B cell (primary cell): ENCODE measurements around the gene SERGEF. TPM values are rescaled to one million over a fixed set of nuclear protein-coding genes. Genes with fewer than 3 reads are reported as not detected.

ENCODE experiments used
- ATAC-seq: fragments of 200-7000 bp; cut with Tn5 transposase; one replicate; pipeline ENCODE4 v1.10.0; 2021; ENCODE audit warnings: low read depth, mild to moderate bottlenecking, moderate number of reproducible peaks, moderate library complexity
- CTCF ChIA-PET: fragments of 350-600 bp; sonication (Branson Sonifier 250); formaldehyde crosslinking; loops from one replicate; lab custom pipeline; 2021; ENCODE audit warnings: antibody characterized with exemption, inconsistent platforms; lab: Charles Lee
- POLR2A ChIA-PET: fragments of 350-600 bp; sonication (Branson Sonifier 250); formaldehyde crosslinking; loops from one replicate; lab custom pipeline; 2021; ENCODE audit warnings: antibody characterized with exemption; lab: Charles Lee
- DNase-seq: peaks from one replicate; pipeline ENCODE4 v3.0.0; 2013
- H2AFZ ChIP-seq: 2 replicates; pipeline ENCODE4 v1.6.1; 2012; ENCODE audit warnings: mild to moderate bottlenecking, low read depth, low read length; ENCODE audit not compliant: insufficient read depth, poor library complexity, severe bottlenecking
- H3K27ac ChIP-seq, 2 donors: 1 replicate in 1 of 2; 2 replicates in 1 of 2; pipeline ENCODE4 v1.5.1; 2012 to 2013; ENCODE audit warnings: low read length in 2 of 2, mild to moderate bottlenecking in 2 of 2, moderate library complexity in 1 of 2
- H3K27me3 ChIP-seq, 4 experiments: fragments of 200-600 bp in 1 of 4; sonication (generic) in 1 of 4; replicated peaks in 1 of 4; 1 replicate in 2 of 4; 2 replicates in 2 of 4; pipeline versions ENCODE4 v1.6.1 to v1.7.0; 2013 to 2016; ENCODE audit warnings: low read length in 3 of 4, mild to moderate bottlenecking in 2 of 4, mixed read lengths in 1 of 4, moderate library complexity in 1 of 4; ENCODE audit not compliant: insufficient read depth in 4 of 4, control insufficient read depth in 3 of 4; ENCODE audit errors: control extremely low read depth in 1 of 4
- H3K36me3 ChIP-seq, 2 experiments: replicated peaks in 1 of 2; 1 replicate in 1 of 2; 2 replicates in 1 of 2; pipeline versions ENCODE4 v1.6.1 to v1.7.1; 2013; ENCODE audit warnings: low read length in 1 of 2; ENCODE audit not compliant: insufficient read depth in 2 of 2, control insufficient read depth in 1 of 2; ENCODE audit errors: control extremely low read depth in 1 of 2, extremely low read depth in 1 of 2
- H3K4me1 ChIP-seq, 2 donors: fragments of 200-600 bp in 1 of 2; sonication (generic) in 1 of 2; 1 replicate in 1 of 2; 2 replicates in 1 of 2; pipeline versions ENCODE4 v1.5.1 to v1.6.1; 2013 to 2017; ENCODE audit warnings: low read length in 2 of 2; ENCODE audit not compliant: control insufficient read depth in 2 of 2, insufficient read depth in 2 of 2
- H3K4me2 ChIP-seq: replicated peaks from 2 replicates; pipeline ENCODE3; 2012; ENCODE audit warnings: mild to moderate bottlenecking, low read depth, low read length; ENCODE audit not compliant: poor library complexity, severe bottlenecking
- H3K4me3 ChIP-seq, 5 experiments: fragments of 200-600 bp in 1 of 5; sonication (generic) in 1 of 5; 1 replicate in 3 of 5; 2 replicates in 2 of 5; pipeline versions ENCODE4 v1.5.1 to v1.7.0; 2011 to 2016; ENCODE audit warnings: low read length in 4 of 5, mild to moderate bottlenecking in 4 of 5, low read depth in 2 of 5, control low read depth in 1 of 5, moderate library complexity in 1 of 5; ENCODE audit not compliant: insufficient read depth in 1 of 5; ENCODE audit errors: control extremely low read depth in 1 of 5, extremely low read depth in 1 of 5
- H3K79me2 ChIP-seq: fragments of 200-600 bp; sonication (generic); one replicate; pipeline ENCODE4 v1.6.0; 2016; ENCODE audit warnings: low read length; ENCODE audit not compliant: control insufficient read depth, insufficient read depth
- H3K9ac ChIP-seq: fragments of 200-600 bp; sonication (generic); 2 replicates; pipeline ENCODE4 v1.6.1; 2017; ENCODE audit warnings: mild to moderate bottlenecking, low read length, moderate library complexity
- H3K9me3 ChIP-seq, 3 donors: one replicate each; pipeline versions ENCODE4 v1.6.1 to v1.7.1; 2013; ENCODE audit warnings: low read length in 2 of 3; ENCODE audit not compliant: control insufficient read depth in 2 of 3, insufficient read depth in 1 of 3; ENCODE audit errors: control extremely low read depth in 1 of 3
- H4K20me1 ChIP-seq: 2 replicates; pipeline ENCODE4 v1.6.0; 2012; ENCODE audit warnings: mild to moderate bottlenecking, low read length; ENCODE audit not compliant: insufficient read depth, control insufficient read depth, poor library complexity, severe bottlenecking
- H3K27ac Mint-ChIP-seq: one replicate; pipeline ENCODE4 v1.8.0; 2021; ENCODE audit warnings: mixed read lengths
- H3K27me3 Mint-ChIP-seq: one replicate; pipeline ENCODE4 v1.8.0; 2021; ENCODE audit warnings: mixed read lengths
- H3K4me1 Mint-ChIP-seq: one replicate; pipeline ENCODE4 v1.8.0; 2021; ENCODE audit warnings: mixed read lengths
- H3K4me3 Mint-ChIP-seq: one replicate; pipeline ENCODE4 v1.8.0; 2021; ENCODE audit warnings: mixed read lengths
- H3K9me3 Mint-ChIP-seq: one replicate; pipeline ENCODE4 v1.8.0; 2022; ENCODE audit warnings: mixed read lengths; ENCODE audit not compliant: insufficient read depth
- CTCF ChIP-seq: fragments of 200-600 bp; IDR thresholded peaks from one replicate; pipeline ENCODE4 v1.8.0; 2022; ENCODE audit warnings: antibody characterized with exemption, mild to moderate bottlenecking
- EZH2 ChIP-seq: IDR thresholded peaks from 2 replicates; pipeline ENCODE4 v1.6.1; 2012; ENCODE audit warnings: borderline replicate concordance, low read depth, mild to moderate bottlenecking, moderate library complexity, low read length; ENCODE audit not compliant: insufficient read depth, poor library complexity, severe bottlenecking
- WGBS: methylation state at CpG from one replicate; pipeline ENCODE4 v1.1.5; 2013; ENCODE audit warnings: missing lambda C conversion rate; ENCODE audit not compliant: insufficient coverage; 5-methylcytosine and 5-hydroxymethylcytosine counted together
- intact Hi-C: fragments of 100-400 bp; cut with micrococcal nuclease; formaldehyde crosslinking; loops from one replicate; pipeline ENCODE4 v1.10.0; 2022
- polyA plus RNA-seq: library from polyadenylated mRNA; depleted of rRNA; stranded (reverse); fragments of >200 nt; gene quantifications from 2 replicates; pipeline ENCODE4 v1.2.3, GENCODE V29; 2012
- total RNA-seq, 2 donors: library from RNA; stranded (reverse); fragments of 120-200 nt in 1 of 2; gene quantifications; 1 replicate in 1 of 2; 2 replicates in 1 of 2; pipeline versions ENCODE4 v1.2.3 to v1.2.4, GENCODE V29; 2013 to 2022

Gene SERGEF
- total and polyA plus RNA-seq, 2 donors (not counting 1 experiment from before 2014, with no cell fraction given), result 24.2 to 54.3 TPM

GRCh38 chr11:17780668-17781067, 232.2 kb downstream of the SERGEF start:
- Histone ChIP-seq H3K9me3 (no peaks in the 10 kb centered on the region), H3K27me3 (no peaks in the 10 kb centered on the region), H3K9ac (no peak overlapping the region), H3K4me3 (no peak overlapping the region), H2AFZ (no peak overlapping the region), H3K4me1 (no peaks in the 10 kb centered on the region), H3K27ac (no peak overlapping the region), H3K36me3 (no peaks in the 10 kb centered on the region), H3K4me2 (no peak overlapping the region), H4K20me1 (no peaks in the 10 kb centered on the region), H3K79me2 (no peaks in the 10 kb centered on the region)
- no peak for TF ChIP-seq CTCF
- TF ChIP-seq EZH2, result no peak
- Mint-ChIP-seq H3K4me1 (no peaks in the 10 kb centered on the region), H3K9me3 (no peaks in the 10 kb centered on the region), H3K4me3 (no peak overlapping the region), H3K27ac (no peak overlapping the region), H3K27me3 (no peaks in the 10 kb centered on the region)
- ATAC-seq, result no peak
- intact Hi-C loops, result no loop called here
- DNase-seq, result no peak
- WGBS, result 97% methylated on average over 15 of the region's 15 CpGs
- CTCF ChIA-PET, result no interaction called here
- POLR2A ChIA-PET, result no interaction called here

- Histone ChIP-seq H3K9me3 (no peaks in the 10 kb centered on the region), H3K36me3 (no peaks in the 10 kb centered on the region), H3K4me1 (no peaks in the 10 kb centered on the region), H2AFZ (no peak overlapping the region), H3K27me3 (no peaks in the 10 kb centered on the region), H3K27ac (no peak overlapping the region), H3K9ac (no peak overlapping the region), H3K4me3 (no peak overlapping the region), H3K4me2 (no peak overlapping the region), H3K79me2 (no peaks in the 10 kb centered on the region), H4K20me1 (no peaks in the 10 kb centered on the region)
- 93% methylated on average over 13 of the region's 14 CpGs for WGBS
- POLR2A ChIA-PET, result no interaction called here
- ATAC-seq, result no peak
- CTCF ChIA-PET, result no interaction called here
- no peak for TF ChIP-seq CTCF
- TF ChIP-seq EZH2, result no peak
- Mint-ChIP-seq H3K27ac (no peak overlapping the region), H3K4me1 (no peaks in the 10 kb centered on the region), H3K4me3 (no peak overlapping the region), H3K27me3 (no peaks in the 10 kb centered on the region), H3K9me3 (no peaks in the 10 kb centered on the region)
- intact Hi-C loops, result no loop called here
- no peak for DNase-seq
Observed at GRCh38 chr11:17779861-17780594, 232.8 kb downstream of the SERGEF start.
